Ishikawa (cell line): ENCODE results near the gene ITPA.

Experiments
- CEBPB ChIP-seq: IDR thresholded peaks from 2 replicates; pipeline ENCODE4 v1.6.1; 2012
- EGR1 ChIP-seq: IDR thresholded peaks from 2 replicates; pipeline ENCODE4 v1.6.1; 2012
- FOXM1 ChIP-seq: IDR thresholded peaks from 2 replicates; pipeline ENCODE4 v1.6.1; 2012; ENCODE audit warnings: low read depth, borderline replicate concordance
- RAD21 ChIP-seq: IDR thresholded peaks from 2 replicates; pipeline ENCODE4 v1.6.1; 2012; ENCODE audit warnings: low read depth
- YY1 ChIP-seq: IDR thresholded peaks from 2 replicates; pipeline ENCODE4 v1.6.1; 2012; ENCODE audit warnings: low read depth
- TF ChIP-seq, protein P1 (sequence below): IDR thresholded peaks from 2 replicates; pipeline ENCODE4 v1.6.1; 2012; ENCODE audit warnings: low read depth, mild to moderate bottlenecking

DNA sequence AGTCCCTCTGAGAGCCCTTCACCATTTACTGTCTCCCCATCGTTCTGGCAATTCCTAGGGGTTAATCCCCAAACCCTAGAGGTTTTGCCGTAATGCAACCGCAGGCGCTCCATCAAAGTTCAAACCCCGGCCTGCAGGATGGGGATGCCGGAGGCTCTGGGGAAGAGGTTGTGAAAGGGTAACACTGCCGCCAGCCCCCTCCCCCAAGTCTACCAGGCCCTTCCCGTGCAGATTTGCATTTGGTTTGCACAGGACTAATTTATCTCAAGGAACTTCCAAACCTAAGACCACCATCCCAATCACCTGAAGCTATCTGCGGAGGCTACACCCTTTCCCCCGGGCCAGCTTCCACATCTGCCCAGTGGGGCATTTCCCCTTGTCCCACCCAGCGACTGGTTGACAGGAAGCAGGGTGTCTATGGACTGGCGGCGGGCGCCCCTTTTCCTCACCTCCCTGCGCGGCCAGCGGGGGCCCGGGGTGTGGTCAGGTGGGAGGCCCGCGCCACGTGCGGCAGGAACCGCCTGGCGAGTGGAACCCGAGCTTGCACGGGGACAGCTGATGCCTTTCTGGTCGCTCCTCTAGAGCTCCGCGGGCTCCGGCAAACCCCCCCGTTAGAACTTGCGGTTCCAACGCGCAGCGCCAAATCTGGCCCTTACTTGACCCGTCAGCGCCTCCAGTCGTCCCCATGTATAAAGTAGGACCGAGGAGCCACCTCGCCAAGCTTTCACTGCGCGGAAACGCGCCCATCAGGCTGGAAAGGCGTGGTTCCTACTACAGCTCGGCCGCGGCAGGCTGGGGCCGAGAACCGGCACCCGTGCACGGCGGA lies 39.1 kb downstream of the ITPA start:
- no peak for TF ChIP-seq YY1
- TF ChIP-seq RAD21, result no peak
- TF ChIP-seq EGR1, result no peak
- TF ChIP-seq, protein P1, sequence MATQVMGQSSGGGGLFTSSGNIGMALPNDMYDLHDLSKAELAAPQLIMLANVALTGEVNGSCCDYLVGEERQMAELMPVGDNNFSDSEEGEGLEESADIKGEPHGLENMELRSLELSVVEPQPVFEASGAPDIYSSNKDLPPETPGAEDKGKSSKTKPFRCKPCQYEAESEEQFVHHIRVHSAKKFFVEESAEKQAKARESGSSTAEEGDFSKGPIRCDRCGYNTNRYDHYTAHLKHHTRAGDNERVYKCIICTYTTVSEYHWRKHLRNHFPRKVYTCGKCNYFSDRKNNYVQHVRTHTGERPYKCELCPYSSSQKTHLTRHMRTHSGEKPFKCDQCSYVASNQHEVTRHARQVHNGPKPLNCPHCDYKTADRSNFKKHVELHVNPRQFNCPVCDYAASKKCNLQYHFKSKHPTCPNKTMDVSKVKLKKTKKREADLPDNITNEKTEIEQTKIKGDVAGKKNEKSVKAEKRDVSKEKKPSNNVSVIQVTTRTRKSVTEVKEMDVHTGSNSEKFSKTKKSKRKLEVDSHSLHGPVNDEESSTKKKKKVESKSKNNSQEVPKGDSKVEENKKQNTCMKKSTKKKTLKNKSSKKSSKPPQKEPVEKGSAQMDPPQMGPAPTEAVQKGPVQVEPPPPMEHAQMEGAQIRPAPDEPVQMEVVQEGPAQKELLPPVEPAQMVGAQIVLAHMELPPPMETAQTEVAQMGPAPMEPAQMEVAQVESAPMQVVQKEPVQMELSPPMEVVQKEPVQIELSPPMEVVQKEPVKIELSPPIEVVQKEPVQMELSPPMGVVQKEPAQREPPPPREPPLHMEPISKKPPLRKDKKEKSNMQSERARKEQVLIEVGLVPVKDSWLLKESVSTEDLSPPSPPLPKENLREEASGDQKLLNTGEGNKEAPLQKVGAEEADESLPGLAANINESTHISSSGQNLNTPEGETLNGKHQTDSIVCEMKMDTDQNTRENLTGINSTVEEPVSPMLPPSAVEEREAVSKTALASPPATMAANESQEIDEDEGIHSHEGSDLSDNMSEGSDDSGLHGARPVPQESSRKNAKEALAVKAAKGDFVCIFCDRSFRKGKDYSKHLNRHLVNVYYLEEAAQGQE, result no peak
- no peak for TF ChIP-seq CEBPB
- no peak for TF ChIP-seq FOXM1
